HUES64 (cell line): ENCODE measurements around the gene CTIF.

Experiments used
- H3K27ac ChIP-seq: 2 replicates; pipeline ENCODE4 v1.7.0; 2013; ENCODE audit warnings: low read depth, low read length, inconsistent platforms
- H3K27me3 ChIP-seq: 2 replicates; pipeline ENCODE4 v1.6.1; 2013; ENCODE audit warnings: mild to moderate bottlenecking, low read length; ENCODE audit not compliant: insufficient read depth
- H3K36me3 ChIP-seq: 2 replicates; pipeline ENCODE4 v1.6.1; 2013; ENCODE audit warnings: mild to moderate bottlenecking, low read length; ENCODE audit not compliant: insufficient read depth
- H3K4me1 ChIP-seq: 2 replicates; pipeline ENCODE4 v1.6.1; 2013; ENCODE audit warnings: mild to moderate bottlenecking, low read length, moderate library complexity; ENCODE audit not compliant: insufficient read depth
- H3K4me3 ChIP-seq: 2 replicates; pipeline ENCODE4 v1.5.1; 2013; ENCODE audit warnings: mild to moderate bottlenecking, low read length, moderate library complexity
- H3K9ac ChIP-seq: 2 replicates; pipeline ENCODE4 v1.6.1; 2013; ENCODE audit warnings: mild to moderate bottlenecking, low read depth, low read length
- H3K9me3 ChIP-seq: 2 replicates; pipeline ENCODE4 v1.6.1; 2013; ENCODE audit warnings: low read depth, low read length; ENCODE audit not compliant: insufficient read depth
- WGBS: fragments of 150-250, 120-280 bp; methylation state at CpG from one replicate; pipeline ENCODE4 v1.1.7; 2013; ENCODE audit warnings: missing lambda C conversion rate; 5-methylcytosine and 5-hydroxymethylcytosine counted together

Gene CTIF

GRCh38 chr18:48788373-48788772 is 249.5 kb downstream of the CTIF start:
- Histone ChIP-seq H3K27me3 (no peaks in the 10 kb centered on the region), H3K9ac (no peak overlapping the region), H3K4me1 (no peaks in the 10 kb centered on the region), H3K4me3 (no peak overlapping the region), H3K36me3 (no peaks in the 10 kb centered on the region), H3K9me3 (no peaks in the 10 kb centered on the region), H3K27ac (no peak overlapping the region)
- WGBS, result 85% methylated on average over 1 of the region's 1 CpG

- no peaks in the 10 kb centered on the region for H3K4me1 ChIP-seq
- H3K36me3 ChIP-seq, result no peaks in the 10 kb centered on the region
- H3K27me3 ChIP-seq, result no peaks in the 10 kb centered on the region
- H3K27ac ChIP-seq, result no peak overlapping the region
- no peaks in the 10 kb centered on the region for H3K9me3 ChIP-seq
- no peak overlapping the region for H3K9ac ChIP-seq
- no peak overlapping the region for H3K4me3 ChIP-seq
Observed at GRCh38 chr18:48789259-48789812, 250.5 kb downstream of the CTIF start.

GRCh38 chr18:48790226-48790863 is 251.5 kb downstream of the CTIF start:
- H3K27ac ChIP-seq, result no peak overlapping the region
- 94% methylated on average over 22 of the region's 22 CpGs for WGBS
- H3K4me1 ChIP-seq, result no peaks in the 10 kb centered on the region
- H3K9ac ChIP-seq, result no peak overlapping the region
- H3K4me3 ChIP-seq, result no peak overlapping the region
- no peaks in the 10 kb centered on the region for H3K36me3 ChIP-seq
- H3K27me3 ChIP-seq, result no peaks in the 10 kb centered on the region
- H3K9me3 ChIP-seq, result no peaks in the 10 kb centered on the region

GRCh38 chr18:48790869-48791635 is 252.2 kb downstream of the CTIF start:
- Histone ChIP-seq H3K9ac (no peak overlapping the region), H3K9me3 (no peaks in the 10 kb centered on the region), H3K36me3 (no peaks in the 10 kb centered on the region), H3K27me3 (no peaks in the 10 kb centered on the region), H3K27ac (no peak overlapping the region), H3K4me3 (no peak overlapping the region), H3K4me1 (no peaks in the 10 kb centered on the region)
- 90% methylated on average over 1 of the region's 1 CpG for WGBS

- no peaks in the 10 kb centered on the region for H3K4me1 ChIP-seq
- H3K4me3 ChIP-seq, result no peak overlapping the region
- H3K9ac ChIP-seq, result no peak overlapping the region
- WGBS, result 93% methylated on average over 4 of the region's 4 CpGs
- no peaks in the 10 kb centered on the region for H3K9me3 ChIP-seq
- H3K27ac ChIP-seq, result no peak overlapping the region
- H3K36me3 ChIP-seq, result no peaks in the 10 kb centered on the region
- no peaks in the 10 kb centered on the region for H3K27me3 ChIP-seq
Observed at GRCh38 chr18:48791636-48792105, 252.8 kb downstream of the CTIF start.

- Histone ChIP-seq H3K9ac (no peak overlapping the region), H3K27ac (no peak overlapping the region), H3K4me1 (no peaks in the 10 kb centered on the region), H3K36me3 (no peaks in the 10 kb centered on the region), H3K9me3 (no peaks in the 10 kb centered on the region), H3K27me3 (no peaks in the 10 kb centered on the region), H3K4me3 (no peak overlapping the region)
- 92% methylated on average over 4 of the region's 4 CpGs for WGBS
Observed at GRCh38 chr18:48792141-48792540, 253.3 kb downstream of the CTIF start.

- Histone ChIP-seq H3K27ac (no peak overlapping the region), H3K27me3 (no peaks in the 10 kb centered on the region), H3K9ac (no peak overlapping the region), H3K9me3 (no peaks in the 10 kb centered on the region), H3K36me3 (no peaks in the 10 kb centered on the region), H3K4me1 (no peaks in the 10 kb centered on the region), H3K4me3 (no peak overlapping the region)
- 93% methylated on average over 4 of the region's 4 CpGs for whole genome bisulfite sequencing
Observed at GRCh38 chr18:48792611-48793380, 254.0 kb downstream of the CTIF start.

GRCh38 chr18:48794251-48794970 is 255.6 kb downstream of the CTIF start:
- no peak overlapping the region for H3K27ac ChIP-seq
- no peaks in the 10 kb centered on the region for H3K4me1 ChIP-seq
- 86% methylated on average over 10 of the region's 10 CpGs for WGBS
- H3K27me3 ChIP-seq, result no peaks in the 10 kb centered on the region
- H3K9me3 ChIP-seq, result no peaks in the 10 kb centered on the region
- no peak overlapping the region for H3K4me3 ChIP-seq
- no peak overlapping the region for H3K9ac ChIP-seq
- no peaks in the 10 kb centered on the region for H3K36me3 ChIP-seq

GRCh38 chr18:48795696-48796095 is 256.9 kb downstream of the CTIF start:
- no peak overlapping the region for H3K9ac ChIP-seq
- no peaks in the 10 kb centered on the region for H3K27me3 ChIP-seq
- H3K4me3 ChIP-seq, result no peak overlapping the region
- H3K36me3 ChIP-seq, result no peaks in the 10 kb centered on the region
- 97% methylated on average over 4 of the region's 4 CpGs for WGBS
- H3K9me3 ChIP-seq, result no peaks in the 10 kb centered on the region
- H3K27ac ChIP-seq, result no peak overlapping the region
- no peaks in the 10 kb centered on the region for H3K4me1 ChIP-seq

GRCh38 chr18:48796491-48797205 is 257.8 kb downstream of the CTIF start:
- Histone ChIP-seq H3K9ac (no peak overlapping the region), H3K4me3 (no peak overlapping the region), H3K9me3 (no peaks in the 10 kb centered on the region), H3K36me3 (no peaks in the 10 kb centered on the region), H3K4me1 (no peaks in the 10 kb centered on the region), H3K27me3 (no peaks in the 10 kb centered on the region), H3K27ac (no peak overlapping the region)
- 94% methylated on average over 6 of the region's 6 CpGs for WGBS
